Measurements from ENCODE around the gene ALDH7A1.

Gene ALDH7A1

GRCh38 chr5:126503602-126504104 is 91.4 kb downstream of the ALDH7A1 start:
- CTCF ChIA-PET: interaction anchor here (0.9 to 1.8 kb wide), 2 partner anchors 14 to 37 kb away, joined by 3 to 4 read pairs; no protein-coding TSS in a partner anchor
- POLR2A ChIA-PET: no interaction called here
- no peak for TF ChIP-seq CTCF (IDR thresholded peaks at IDR 0.05; ENCODE audit: insufficient read depth, low read length, missing control alignments)
- no peak overlapping the region for H3K4me3 ChIP-seq (ENCODE audit: low read depth, low read length)
- DNase-seq (ENCODE audit: low read depth, low spot score): no peak

- TF ChIP-seq CTCF (IDR thresholded peaks at IDR 0.05; ENCODE audit: insufficient read depth, low read length, missing control alignments): no peak
- ChIA-PET POLR2A (no interaction called here), CTCF (interaction anchor here (1.0 to 4.6 kb wide), 10 partner anchors 11 to 163 kb away, joined by 3 to 55 read pairs (median 11); no protein-coding TSS in a partner anchor)
- no peak overlapping the region for H3K4me3 ChIP-seq (ENCODE audit: low read depth, low read length)
- no peak for DNase-seq (ENCODE audit: low read depth, low spot score)
These were observed 93.6 kb downstream of the ALDH7A1 start for GRCh38 chr5:126501448-126501847.

GRCh38 chr5:126499853-126500342 is 95.1 kb downstream of the ALDH7A1 start:
- CTCF ChIA-PET: interaction anchor here (0.6 to 4.6 kb wide), 29 partner anchors 10 to 161 kb away, joined by 3 to 55 read pairs (median 4); partner anchors contain the start of gene ALDH7A1
- TF ChIP-seq CTCF (IDR thresholded peaks at IDR 0.05; ENCODE audit: insufficient read depth, low read length, missing control alignments): peak; percentile 32
- POLR2A ChIA-PET: no interaction called here

DNA sequence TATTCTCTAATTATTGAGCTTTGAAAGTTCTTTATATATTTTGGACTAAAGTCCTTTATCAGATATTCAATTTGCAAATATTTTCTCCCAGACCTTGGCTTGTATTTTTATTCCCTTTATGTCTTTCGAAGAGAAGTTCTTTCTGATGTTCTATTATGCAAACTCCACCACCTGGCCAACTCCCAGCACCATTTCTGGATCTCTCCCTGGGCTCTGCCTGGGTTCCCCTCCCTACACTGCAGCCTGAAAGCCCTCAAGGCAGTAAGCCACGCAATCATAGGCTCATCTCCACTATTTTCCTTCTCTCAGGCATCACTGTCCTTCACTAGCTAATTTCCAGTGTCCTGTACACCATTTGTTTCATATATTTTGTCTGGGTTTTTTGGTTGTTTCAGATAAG is 95.7 kb downstream of the ALDH7A1 start:
- POLR2A ChIA-PET: no interaction called here

More at GRCh38 chr5:126499853-126500342, 95.1 kb downstream of the ALDH7A1 start:
- DNase-seq (ENCODE audit: low read depth, low spot score): no peak
- no peak overlapping the region for H3K4me3 ChIP-seq (ENCODE audit: low read depth, low read length)

GRCh38 chr5:126497506-126497905 is 97.5 kb downstream of the ALDH7A1 start:
- DNase-seq (ENCODE audit: low read depth, low spot score): no peak
- no peak for TF ChIP-seq CTCF (IDR thresholded peaks at IDR 0.05; ENCODE audit: insufficient read depth, low read length, missing control alignments)
- H3K4me3 ChIP-seq (ENCODE audit: low read depth, low read length): no peak overlapping the region
- POLR2A ChIA-PET: no interaction called here
- CTCF ChIA-PET: interaction anchor here (0.8 to 4.6 kb wide), 4 partner anchors 9 to 144 kb away, joined by 3 to 55 read pairs (median 6); no protein-coding TSS in a partner anchor

More for the DNA sequence above, 95.7 kb downstream of the ALDH7A1 start:
- no peak overlapping the region for H3K4me3 ChIP-seq (ENCODE audit: low read depth, low read length)
- TF ChIP-seq CTCF (IDR thresholded peaks at IDR 0.05; ENCODE audit: insufficient read depth, low read length, missing control alignments): no peak
- CTCF ChIA-PET: interaction anchor here (0.8 to 4.6 kb wide), 20 partner anchors 11 to 161 kb away, joined by 3 to 55 read pairs (median 8); partner anchors contain the start of gene ALDH7A1
- DNase-seq (ENCODE audit: low read depth, low spot score): no peak

DNA sequence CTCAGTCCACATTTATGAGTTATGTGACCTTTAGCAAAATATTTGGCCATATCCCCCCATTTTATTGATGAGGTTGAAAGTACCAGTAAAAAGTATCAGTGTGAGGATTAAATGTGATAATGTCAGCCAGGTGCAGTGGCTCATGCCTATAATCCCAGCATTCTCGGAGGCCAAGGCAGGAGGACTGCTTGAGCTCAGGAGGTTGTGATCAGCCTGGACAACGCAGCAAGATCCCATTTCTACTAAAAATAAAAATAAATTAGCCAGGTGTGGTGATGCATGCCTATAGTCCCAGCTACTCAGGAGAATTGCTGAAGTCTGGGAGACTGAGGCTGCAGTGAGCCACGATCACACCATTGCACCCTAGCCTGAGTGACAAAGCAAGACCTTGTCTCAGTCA is 100.6 kb downstream of the ALDH7A1 start:
- ChIA-PET CTCF (interaction anchor here (4.6 kb wide), 1 partner anchor 141 kb away, joined by 22 read pairs; no protein-coding TSS in a partner anchor), POLR2A (no interaction called here)
- DNase-seq (ENCODE audit: low read depth, low spot score): no peak
- no peak overlapping the region for H3K4me3 ChIP-seq (ENCODE audit: low read depth, low read length)
- no peak for TF ChIP-seq CTCF (IDR thresholded peaks at IDR 0.05; ENCODE audit: insufficient read depth, low read length, missing control alignments)
